PC-3 (cell line): Measurements from ENCODE around the gene PF4V1.

Source experiments
- CTCF ChIP-seq: fragments of 300-600 bp; sonication (generic); conservative IDR thresholded peaks from 2 replicates; pipeline ENCODE4 v1.5.1; 2017; ENCODE audit warnings: antibody characterized with exemption, low read depth, mild to moderate bottlenecking, low read length
- EZH2 ChIP-seq: fragments of 300-600 bp; sonication (generic); IDR thresholded peaks from one replicate; pipeline ENCODE4 v1.6.1; 2017; ENCODE audit warnings: antibody characterized with exemption, mild to moderate bottlenecking, low read length; ENCODE audit not compliant: unreplicated experiment
- EZH2phosphoT487 ChIP-seq: fragments of 300-600 bp; sonication (generic); IDR thresholded peaks from 2 replicates; pipeline ENCODE4 v1.6.1; 2018; ENCODE audit warnings: mild to moderate bottlenecking, antibody characterized with exemption, low read length, borderline replicate concordance

GRCh38 chr4:73843369-73843768, 9.7 kb upstream of the PF4V1 start:
- TF ChIP-seq EZH2phosphoT487 = no peak
- TF ChIP-seq CTCF = no peak
- TF ChIP-seq EZH2 = no peak
